ENCODE results near the gene DIRAS1. TPM values are rescaled to one million over a fixed set of nuclear protein-coding genes. Genes with fewer than 3 reads are reported as not detected.
"Not testable (repeated sequence)": the region's sequence is repeated elsewhere in the genome, so short reads cannot be mapped to it uniquely, and the experiment has no call there.

DIRAS1 gene
- total RNA-seq, 1 experiment from 2014 or later, result 0.37 TPM

- TF ChIP-seq CTCF (IDR thresholded peaks at IDR 0.05; ENCODE audit: unreplicated experiment), result no peak
- DNase-seq (ENCODE audit: unreplicated experiment), result no peak
- intact Hi-C loops (cut with micrococcal nuclease), result no loop called here
- CTCF ChIA-PET, result interaction anchor here (0.5 kb wide), 1 partner anchor 16 kb away, joined by 3 read pairs; no protein-coding TSS in a partner anchor
- Mint-ChIP-seq H3K4me3 (ENCODE audit: unreplicated experiment) (no peak overlapping the region), H3K36me3 (ENCODE audit: insufficient read depth, unreplicated experiment) (no peaks in the 10 kb centered on the region), H3K27me3 (ENCODE audit: insufficient read depth, unreplicated experiment) (no peaks in the 10 kb centered on the region), H3K4me1 (ENCODE audit: insufficient read depth, unreplicated experiment) (no peaks in the 10 kb centered on the region), H3K9me3 (ENCODE audit: unreplicated experiment) (peaks cover 9% of the 10 kb centered on the region), H3K27ac (ENCODE audit: low read depth, unreplicated experiment) (no peak overlapping the region)
- POLR2A ChIA-PET, result no interaction called here
- no TSS peak for BruUV-seq (replicated peaks)
These were observed 5.5 kb downstream of the DIRAS1 start for GRCh38 chr19:2715470-2716274.

- H3K4me3 Mint-ChIP-seq (ENCODE audit: unreplicated experiment), result no peak overlapping the region
- BruUV-seq (replicated peaks), result no TSS peak
- H3K9me3 Mint-ChIP-seq (ENCODE audit: unreplicated experiment), result peaks cover 9% of the 10 kb centered on the region
- no peak for DNase-seq (ENCODE audit: unreplicated experiment)
- H3K27me3 Mint-ChIP-seq (ENCODE audit: insufficient read depth, unreplicated experiment), result no peaks in the 10 kb centered on the region
- CTCF ChIA-PET, result no interaction called here
- no peaks in the 10 kb centered on the region for H3K36me3 Mint-ChIP-seq (ENCODE audit: insufficient read depth, unreplicated experiment)
- TF ChIP-seq CTCF (IDR thresholded peaks at IDR 0.05; ENCODE audit: unreplicated experiment), result no peak
- H3K27ac Mint-ChIP-seq (ENCODE audit: low read depth, unreplicated experiment), result no peak overlapping the region
- H3K4me1 Mint-ChIP-seq (ENCODE audit: insufficient read depth, unreplicated experiment), result no peaks in the 10 kb centered on the region
- POLR2A ChIA-PET, result no interaction called here
- intact Hi-C loops (cut with micrococcal nuclease), result no loop called here
These were observed 6.5 kb downstream of the DIRAS1 start for GRCh38 chr19:2714531-2715269.

GRCh38 chr19:2714102-2714501 is 7.1 kb downstream of the DIRAS1 start:
- POLR2A ChIA-PET; H3K9me3 Mint-ChIP-seq (ENCODE audit: unreplicated experiment); H3K27ac Mint-ChIP-seq (ENCODE audit: low read depth, unreplicated experiment); CTCF ChIA-PET; H3K4me3 Mint-ChIP-seq (ENCODE audit: unreplicated experiment); H3K27me3 Mint-ChIP-seq (ENCODE audit: insufficient read depth, unreplicated experiment); intact Hi-C loops (cut with micrococcal nuclease); BruUV-seq (replicated peaks); H3K4me1 Mint-ChIP-seq (ENCODE audit: insufficient read depth, unreplicated experiment); H3K36me3 Mint-ChIP-seq (ENCODE audit: insufficient read depth, unreplicated experiment); DNase-seq (ENCODE audit: unreplicated experiment): not testable (repeated sequence)

GRCh38 chr19:2713170-2713569 is 8.0 kb downstream of the DIRAS1 start:
- H3K36me3 Mint-ChIP-seq (ENCODE audit: insufficient read depth, unreplicated experiment); CTCF ChIA-PET; H3K4me3 Mint-ChIP-seq (ENCODE audit: unreplicated experiment); H3K27me3 Mint-ChIP-seq (ENCODE audit: insufficient read depth, unreplicated experiment); H3K27ac Mint-ChIP-seq (ENCODE audit: low read depth, unreplicated experiment); H3K4me1 Mint-ChIP-seq (ENCODE audit: insufficient read depth, unreplicated experiment); H3K9me3 Mint-ChIP-seq (ENCODE audit: unreplicated experiment); BruUV-seq (replicated peaks); POLR2A ChIA-PET; intact Hi-C loops (cut with micrococcal nuclease); DNase-seq (ENCODE audit: unreplicated experiment): not testable (repeated sequence)

- intact Hi-C loops (cut with micrococcal nuclease), result no loop called here
- no peak for TF ChIP-seq CTCF (IDR thresholded peaks at IDR 0.05; ENCODE audit: unreplicated experiment)
- BruUV-seq (replicated peaks), result no TSS peak
- peaks cover 9% of the 10 kb centered on the region for H3K9me3 Mint-ChIP-seq (ENCODE audit: unreplicated experiment)
- no peaks in the 10 kb centered on the region for H3K36me3 Mint-ChIP-seq (ENCODE audit: insufficient read depth, unreplicated experiment)
- no peak overlapping the region for H3K4me3 Mint-ChIP-seq (ENCODE audit: unreplicated experiment)
- no peaks in the 10 kb centered on the region for H3K27me3 Mint-ChIP-seq (ENCODE audit: insufficient read depth, unreplicated experiment)
- CTCF ChIA-PET, result no interaction called here
- DNase-seq (ENCODE audit: unreplicated experiment), result no peak
- no peak overlapping the region for H3K27ac Mint-ChIP-seq (ENCODE audit: low read depth, unreplicated experiment)
- POLR2A ChIA-PET, result no interaction called here
- H3K4me1 Mint-ChIP-seq (ENCODE audit: insufficient read depth, unreplicated experiment), result no peaks in the 10 kb centered on the region
These were observed 9.3 kb downstream of the DIRAS1 start for GRCh38 chr19:2711875-2712205.
